HG03108 (cell line): Measurements from ENCODE around the gene PUS1.
"Not testable (repeated sequence)": the region's sequence is repeated elsewhere in the genome, so short reads cannot be mapped to it uniquely, and the experiment has no call there.

Experiments
- ATAC-seq: cut with Tn5 transposase; IDR thresholded peaks from one replicate; pipeline ENCODE4 v1.9.1; 2021; ENCODE audit warnings: moderate library complexity; ENCODE audit not compliant: unreplicated experiment

PUS1 gene

GRCh38 chr12:131928711-131929580 lies at the start of gene PUS1:
PUS1 (plus strand) TSS chr12:131929276; CDS start chr12:131929723, 447 bp downstream.
- ATAC-seq: peak; percentile 79

GRCh38 chr12:131882804-131883520 lies 46.1 kb upstream of the PUS1 start:
- no peak for ATAC-seq

- ATAC-seq: no peak
Measured at GRCh38 chr12:131883521-131883900, 45.6 kb upstream of the PUS1 start.

- ATAC-seq: not testable (repeated sequence)
Measured at GRCh38 chr12:131885076-131885475, 44.0 kb upstream of the PUS1 start.

- no peak for ATAC-seq
Measured at GRCh38 chr12:131885543-131886057, 43.5 kb upstream of the PUS1 start.

GRCh38 chr12:131891722-131892121 lies 37.4 kb upstream of the PUS1 start:
- not testable (repeated sequence) for ATAC-seq

- ATAC-seq: no peak
Measured at GRCh38 chr12:131892711-131893604, 36.1 kb upstream of the PUS1 start.

GRCh38 chr12:131893605-131894312 lies 35.3 kb upstream of the PUS1 start:
- no peak for ATAC-seq

- peak; percentile 79 for ATAC-seq
Measured at GRCh38 chr12:131894313-131894860, 34.7 kb upstream of the PUS1 start, which contains the start of gene ULK1. ULK1 (plus strand) TSS chr12:131894622; CDS start chr12:131895002, 380 bp downstream.

- no peak for ATAC-seq
Measured at GRCh38 chr12:131894981-131895639, 34.0 kb upstream of the PUS1 start.

GRCh38 chr12:131895640-131896079 lies 33.4 kb upstream of the PUS1 start:
- peak; percentile 2 for ATAC-seq

GRCh38 chr12:131896080-131896810 lies 32.8 kb upstream of the PUS1 start:
- peak; percentile 60 for ATAC-seq

- no peak for ATAC-seq
Measured at GRCh38 chr12:131896811-131897270, 32.2 kb upstream of the PUS1 start.

- no peak for ATAC-seq
Measured at GRCh38 chr12:131897276-131897675, 31.8 kb upstream of the PUS1 start.

- ATAC-seq: no peak
Measured at GRCh38 chr12:131897875-131898274, 31.2 kb upstream of the PUS1 start.

GRCh38 chr12:131900397-131900796 lies 28.7 kb upstream of the PUS1 start:
- ATAC-seq: no peak

- no peak for ATAC-seq
Measured at GRCh38 chr12:131901431-131902331, 27.4 kb upstream of the PUS1 start.
